NCI-H82 (cell line): ENCODE measurements around the gene UPF1.

ENCODE experiments used
- DNase-seq: peaks from one replicate; lab custom pipeline; 2025; lab: John Stamatoyannopoulos, UW

The UPF1 gene

DNA sequence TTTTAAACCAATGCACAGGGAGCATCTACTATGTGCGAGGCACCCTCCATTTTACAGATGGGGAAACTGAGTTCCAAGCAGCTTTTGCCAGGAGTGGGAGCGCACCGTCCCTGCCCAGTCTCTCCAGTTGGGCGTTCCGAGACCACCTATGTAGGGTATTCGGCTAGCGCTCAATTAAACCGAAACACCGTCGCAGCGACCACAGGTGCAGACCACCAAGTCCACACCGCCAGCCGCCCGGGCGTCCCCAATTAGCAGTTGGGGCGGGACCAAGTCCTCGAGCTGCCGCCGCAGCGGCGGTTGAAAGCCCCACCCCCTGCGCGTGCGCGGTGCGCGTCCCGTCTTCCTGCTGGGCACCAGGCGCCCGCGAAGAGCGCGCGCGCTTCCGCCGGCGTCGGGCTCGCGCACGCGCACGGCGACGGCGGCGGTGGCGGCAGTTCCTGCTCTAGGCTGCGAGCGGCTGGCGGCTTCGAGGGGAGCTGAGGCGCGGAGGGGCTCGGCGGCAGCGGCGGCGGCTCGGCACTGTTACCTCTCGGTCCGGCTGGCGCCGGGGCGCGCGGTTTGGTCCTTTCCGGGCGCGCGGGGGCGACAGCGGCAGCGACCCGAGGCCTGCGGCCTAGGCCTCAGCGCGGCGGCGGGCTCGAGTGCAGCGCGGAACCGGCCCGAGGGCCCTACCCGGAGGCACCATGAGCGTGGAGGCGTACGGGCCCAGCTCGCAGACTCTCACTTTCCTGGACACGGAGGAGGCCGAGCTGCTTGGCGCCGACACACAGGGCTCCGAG lies at the start of gene UPF1:
Gene UPF1 (plus strand): TSS at position 436 of the 782 bp plus-strand sequence. CDS start 251 bp downstream, at position 687.
- peak; percentile 98 for DNase-seq

DNA sequence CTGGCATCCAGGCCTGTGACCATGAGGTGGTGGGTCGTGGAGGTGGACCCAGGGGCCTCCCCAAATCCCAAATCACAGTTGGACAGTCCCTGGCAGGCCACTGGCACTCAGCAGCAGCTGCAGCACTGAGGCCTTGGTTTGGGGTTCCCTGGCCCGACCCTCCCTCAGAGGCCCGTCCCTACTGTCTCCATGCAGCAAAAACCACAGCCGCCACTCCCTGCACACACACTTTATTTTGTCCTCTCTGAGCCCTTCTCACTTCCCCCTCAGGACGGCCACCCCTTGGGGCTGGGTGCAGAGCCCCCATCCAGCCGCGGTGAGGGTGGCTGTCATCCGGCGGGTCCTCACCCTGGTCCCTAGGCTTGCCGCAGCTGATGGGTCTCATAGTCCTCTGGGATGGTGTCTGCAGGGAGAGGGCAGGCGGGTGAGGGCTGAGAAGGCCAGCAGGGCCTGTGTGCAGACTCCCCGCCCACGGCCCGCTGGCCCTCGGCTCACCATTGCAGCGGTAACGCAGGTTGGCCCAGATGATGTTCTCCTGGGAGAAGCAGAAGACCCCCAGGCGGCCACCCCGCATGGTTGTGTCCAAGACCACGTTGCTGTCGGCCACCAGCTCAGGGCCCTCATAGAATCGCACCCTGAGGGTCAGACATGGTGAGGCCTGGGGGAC lies 49.1 kb upstream of the UPF1 start:
- DNase-seq = no peak

DNA sequence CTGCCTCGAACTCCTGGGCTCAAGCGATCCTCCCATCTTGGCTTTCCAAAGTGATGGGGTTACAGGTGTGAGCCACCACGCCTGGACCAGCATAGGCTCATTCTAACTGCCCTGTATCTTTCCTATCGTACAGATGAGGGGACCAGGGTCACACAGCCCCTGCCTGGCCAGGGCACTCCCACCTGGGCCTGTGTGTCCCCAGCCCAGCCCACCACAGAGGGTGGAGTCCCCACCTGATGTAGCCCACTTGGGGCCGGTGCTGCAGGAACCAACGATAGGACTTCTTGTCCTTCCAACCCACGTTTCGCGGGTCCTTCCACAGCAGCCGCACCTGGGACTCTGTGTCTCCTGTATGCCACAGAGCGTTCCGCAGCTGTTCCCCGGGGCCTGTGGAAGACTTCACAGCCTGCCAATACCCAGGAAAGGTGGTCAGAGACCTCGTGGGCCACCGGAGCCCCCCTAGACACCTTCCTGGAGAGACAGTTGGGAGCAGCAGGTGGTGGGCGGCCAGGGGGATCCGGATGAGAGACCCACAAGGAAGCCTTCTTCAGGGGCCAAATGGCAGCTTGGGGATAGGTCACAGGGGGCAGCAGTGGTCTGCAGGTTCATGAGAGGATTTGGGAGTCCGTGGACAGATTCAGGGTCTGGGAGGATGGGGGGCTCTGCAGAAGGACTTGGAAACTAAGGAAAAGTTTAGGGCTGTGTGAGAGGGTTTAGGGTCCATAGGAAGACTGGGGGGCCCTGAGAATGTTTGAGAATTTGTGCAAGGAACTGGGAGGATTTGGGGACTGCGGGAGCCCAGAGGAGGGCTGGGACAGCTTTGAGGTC lies 47.6 kb upstream of the UPF1 start:
- no peak for DNase-seq

DNA sequence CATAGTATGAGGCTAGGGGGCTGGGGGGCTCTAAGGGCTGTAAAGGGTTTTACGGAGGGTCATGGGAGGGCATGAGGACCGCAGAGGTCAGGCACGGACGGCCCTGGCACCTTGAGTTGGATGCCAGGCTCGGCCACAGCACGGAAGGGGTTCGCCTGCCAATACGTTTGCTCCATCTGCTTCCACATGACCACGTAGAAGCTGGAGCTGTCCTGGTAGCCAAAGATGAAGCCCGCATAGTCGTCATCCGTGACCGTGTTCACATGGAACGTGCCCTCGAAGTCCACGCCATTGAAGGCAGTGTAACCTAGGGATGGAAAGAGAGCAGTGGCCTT lies 47.0 kb upstream of the UPF1 start:
- no peak for DNase-seq

DNA sequence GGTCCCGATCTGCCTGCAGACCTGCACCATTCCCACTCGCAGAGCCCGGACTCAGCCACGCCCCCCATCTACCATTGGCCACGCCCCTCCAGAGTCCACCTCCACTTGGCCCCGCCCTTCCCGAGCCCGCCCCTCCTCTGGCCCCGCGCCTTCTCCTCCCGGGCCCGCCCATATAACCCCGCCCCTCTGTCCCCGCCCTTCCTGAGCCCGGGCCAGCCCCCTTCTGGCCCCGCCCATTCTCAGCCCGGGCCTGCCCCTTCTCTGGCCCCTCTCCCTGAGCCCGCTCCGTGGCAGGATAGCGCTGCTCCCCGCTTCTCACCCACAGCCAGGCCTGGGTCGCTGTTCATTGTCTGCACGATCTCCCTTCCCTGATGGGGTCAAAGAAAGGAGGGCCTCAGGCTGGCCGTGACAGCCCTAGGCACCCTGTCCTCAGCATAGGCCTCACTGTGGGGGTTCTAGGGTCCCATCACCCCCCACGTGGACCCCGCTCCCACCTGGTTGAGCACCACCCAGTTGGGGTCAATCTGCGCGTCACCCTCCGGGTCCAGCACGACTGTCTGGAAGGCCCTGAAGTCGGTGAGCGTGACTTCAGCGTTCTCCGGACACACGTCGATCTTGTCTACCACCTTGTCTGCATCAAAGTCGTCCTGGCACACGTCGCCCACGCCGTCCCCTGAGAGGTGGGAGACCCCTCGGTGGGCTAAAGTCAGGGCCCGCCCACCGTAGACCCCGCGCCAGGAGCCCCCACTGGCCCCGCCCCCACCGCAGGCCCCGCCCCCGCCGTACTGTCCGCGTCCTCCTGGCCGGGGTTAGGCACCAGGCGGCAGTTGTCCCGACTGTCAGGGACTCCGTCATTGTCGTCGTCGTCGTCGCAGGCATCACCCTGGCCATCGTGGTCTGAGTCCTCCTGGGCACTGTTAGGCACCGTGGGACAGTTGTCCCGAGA lies 46.3 kb upstream of the UPF1 start:
- DNase-seq = peak; percentile 98

DNA sequence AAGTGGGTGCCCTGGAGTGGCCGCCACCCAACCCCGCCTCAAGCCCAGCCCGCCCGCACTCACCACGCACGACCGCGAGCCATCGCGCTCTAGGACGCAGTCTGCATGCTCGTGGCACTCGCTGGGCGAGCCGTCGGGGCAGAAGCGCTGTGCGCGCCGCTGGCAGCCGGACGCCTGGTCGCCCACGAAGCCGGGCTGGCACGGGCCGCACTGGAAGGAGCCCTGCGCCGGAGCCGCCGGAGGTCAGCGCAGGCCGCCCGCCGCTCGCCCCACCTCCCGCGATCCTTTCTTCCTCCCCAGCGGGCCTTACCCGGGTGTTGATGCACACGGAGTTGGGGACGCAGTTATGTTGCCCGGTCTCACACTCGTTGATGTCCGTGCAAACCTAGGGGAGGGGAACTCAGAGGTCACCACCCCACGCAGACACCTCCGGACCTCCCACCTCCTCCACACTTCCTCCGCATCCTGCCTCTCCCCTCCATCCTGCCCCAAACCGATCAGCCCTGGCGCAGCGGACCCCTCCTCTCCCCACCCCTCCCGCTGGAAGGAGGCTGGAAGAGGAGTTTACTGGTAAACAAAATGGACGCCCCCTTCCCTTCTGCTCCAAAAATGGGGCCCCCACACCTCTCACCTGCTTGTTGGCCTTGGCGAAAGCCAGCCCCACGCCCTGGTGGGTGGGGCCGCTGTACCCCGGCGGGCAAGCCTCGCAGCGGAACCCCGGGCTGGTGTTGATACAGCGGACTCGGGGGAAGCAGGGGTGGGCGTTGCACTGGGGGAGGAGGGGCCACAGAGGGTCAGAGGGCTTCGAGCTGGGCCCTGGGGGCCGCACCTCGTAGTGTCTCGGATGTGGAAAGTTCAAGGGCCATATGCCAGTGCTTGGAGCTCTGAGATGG lies 43.0 kb upstream of the UPF1 start:
- DNase-seq = no peak

DNA sequence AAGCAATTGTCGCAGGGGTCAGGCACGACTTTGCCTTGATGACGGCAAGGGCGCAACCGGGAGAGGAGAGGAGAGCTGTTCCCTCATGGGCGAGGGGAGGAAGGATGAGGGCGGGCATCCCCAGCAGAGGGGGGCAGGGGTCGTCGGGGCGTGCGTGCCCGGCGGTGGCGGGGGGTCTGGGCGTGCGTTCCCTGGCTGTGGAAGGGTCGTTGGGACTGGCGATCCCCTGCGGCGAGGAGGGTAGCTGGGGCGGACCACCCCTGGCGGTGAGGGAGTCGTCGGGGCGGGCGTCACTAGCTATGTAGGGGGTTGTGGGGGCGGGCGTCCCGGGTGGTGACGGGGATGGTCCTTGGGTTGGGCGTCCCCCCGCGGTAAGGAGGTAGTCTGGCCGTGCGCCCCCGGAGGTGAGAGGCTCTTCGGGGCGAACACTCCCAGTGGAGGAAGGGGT lies 42.3 kb upstream of the UPF1 start:
- no peak for DNase-seq

DNA sequence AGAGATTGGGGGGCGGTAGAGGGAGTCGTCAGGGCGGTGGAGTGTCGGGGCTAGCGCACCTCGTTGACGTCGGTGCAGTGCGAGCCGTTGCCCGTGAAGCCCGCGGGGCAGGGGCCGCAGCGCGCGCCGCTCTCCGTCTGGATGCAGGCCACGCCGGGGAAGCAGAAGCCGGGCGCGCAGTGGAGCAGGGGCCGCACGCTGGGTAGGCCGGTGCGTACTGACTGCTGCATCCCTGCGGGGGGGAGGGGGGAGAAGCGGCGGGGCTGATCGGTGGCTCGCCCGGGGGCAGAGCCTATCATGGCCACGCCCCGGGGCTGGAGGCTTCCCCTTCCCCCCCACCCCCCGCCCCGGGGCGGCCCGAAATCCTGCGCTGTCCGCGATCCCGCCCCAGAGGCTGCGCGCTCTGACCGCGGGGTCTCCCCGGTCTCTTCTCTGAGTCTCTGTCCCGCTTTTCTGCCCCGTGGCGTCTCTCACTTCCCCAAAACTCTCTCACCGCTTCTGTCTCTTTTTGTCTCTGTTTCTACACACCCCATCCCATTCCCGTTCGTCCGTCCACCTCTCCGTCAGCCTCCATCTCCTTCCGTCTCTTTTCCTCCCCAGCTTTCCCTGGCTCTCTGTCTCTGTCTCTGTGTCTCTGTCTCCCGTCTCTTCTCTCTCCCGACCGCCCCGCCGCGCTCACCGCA lies 41.7 kb upstream of the UPF1 start:
- DNase-seq = peak; percentile 81

DNA sequence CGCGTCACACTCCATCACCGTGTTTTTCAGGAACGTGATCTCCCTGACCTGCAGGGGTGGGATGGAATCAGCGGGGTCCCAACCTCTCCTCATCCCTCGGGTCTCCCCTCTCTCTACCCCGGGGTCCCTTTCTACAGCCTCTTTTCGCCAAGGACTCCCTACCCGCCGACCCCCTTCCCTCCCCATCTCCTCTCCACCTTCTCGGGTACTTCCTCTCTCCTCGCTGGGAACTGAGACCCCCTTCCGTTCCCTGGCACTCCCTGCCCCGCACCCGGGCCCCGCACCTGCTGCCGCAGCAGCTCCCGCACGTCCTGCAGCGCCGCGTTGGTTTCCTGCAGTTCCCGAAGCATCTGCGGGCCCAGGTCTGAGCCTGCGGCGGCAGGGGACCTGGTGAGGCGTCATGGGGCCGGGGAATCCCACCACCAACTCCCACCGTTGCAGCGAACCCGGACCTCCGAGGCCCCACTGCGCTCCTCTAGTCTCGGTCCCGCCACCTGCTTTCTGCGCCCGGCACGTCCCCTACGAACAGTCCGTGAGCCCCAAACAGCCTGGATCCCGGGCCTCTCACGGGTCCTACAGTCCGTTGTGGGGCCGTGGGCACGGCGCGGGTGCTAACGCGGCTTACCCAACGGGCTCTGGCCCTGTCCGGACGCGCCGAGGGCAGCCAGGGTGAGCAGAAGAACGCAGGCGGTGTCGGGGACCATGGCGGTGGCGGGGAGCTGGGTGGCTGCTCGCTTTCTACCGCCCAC lies 41.0 kb upstream of the UPF1 start, which contains the start of gene COMP:
Gene COMP (minus strand): TSS at position 740 of the 749 bp plus-strand sequence. CDS start 36 bp downstream, at position 704.
- DNase-seq = no peak

DNA sequence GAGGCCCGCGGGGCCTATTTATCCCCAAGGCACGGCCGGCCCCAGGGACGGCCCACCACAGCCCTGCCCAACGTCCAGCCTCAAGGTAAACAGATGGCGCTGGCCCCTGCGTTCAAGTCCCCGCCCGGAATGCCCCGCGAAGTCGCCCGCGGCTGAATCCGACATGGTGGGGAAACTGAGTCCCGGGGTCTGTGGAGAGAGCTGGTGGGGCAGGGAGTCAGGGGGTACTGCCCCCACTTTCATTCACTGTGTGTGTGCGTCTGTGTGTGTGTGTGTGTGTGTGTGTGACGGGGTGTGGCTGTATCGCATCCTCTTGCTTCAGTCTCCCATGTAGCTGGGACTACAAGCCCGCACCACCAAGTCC lies 40.5 kb upstream of the UPF1 start:
- DNase-seq = no peak

DNA sequence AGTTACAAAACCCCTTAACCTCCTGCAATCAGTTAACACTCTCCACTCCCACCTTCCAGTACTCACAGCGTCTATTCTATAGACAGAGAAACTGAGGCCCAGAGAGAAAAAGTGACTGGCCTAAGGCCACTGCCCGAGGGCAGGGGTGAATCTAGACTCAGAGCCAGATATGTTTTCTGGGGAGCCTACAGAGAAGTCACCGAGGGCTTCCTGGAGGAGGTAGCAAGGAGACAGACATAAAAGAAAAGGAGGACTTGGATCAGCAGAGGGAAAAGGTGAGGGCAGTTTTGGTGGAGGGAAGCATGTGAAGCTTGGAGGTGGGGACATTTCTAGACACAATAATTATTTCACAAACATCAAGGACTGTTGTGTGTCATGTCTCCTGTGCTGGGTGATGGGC lies 39.1 kb upstream of the UPF1 start:
- no peak for DNase-seq

DNA sequence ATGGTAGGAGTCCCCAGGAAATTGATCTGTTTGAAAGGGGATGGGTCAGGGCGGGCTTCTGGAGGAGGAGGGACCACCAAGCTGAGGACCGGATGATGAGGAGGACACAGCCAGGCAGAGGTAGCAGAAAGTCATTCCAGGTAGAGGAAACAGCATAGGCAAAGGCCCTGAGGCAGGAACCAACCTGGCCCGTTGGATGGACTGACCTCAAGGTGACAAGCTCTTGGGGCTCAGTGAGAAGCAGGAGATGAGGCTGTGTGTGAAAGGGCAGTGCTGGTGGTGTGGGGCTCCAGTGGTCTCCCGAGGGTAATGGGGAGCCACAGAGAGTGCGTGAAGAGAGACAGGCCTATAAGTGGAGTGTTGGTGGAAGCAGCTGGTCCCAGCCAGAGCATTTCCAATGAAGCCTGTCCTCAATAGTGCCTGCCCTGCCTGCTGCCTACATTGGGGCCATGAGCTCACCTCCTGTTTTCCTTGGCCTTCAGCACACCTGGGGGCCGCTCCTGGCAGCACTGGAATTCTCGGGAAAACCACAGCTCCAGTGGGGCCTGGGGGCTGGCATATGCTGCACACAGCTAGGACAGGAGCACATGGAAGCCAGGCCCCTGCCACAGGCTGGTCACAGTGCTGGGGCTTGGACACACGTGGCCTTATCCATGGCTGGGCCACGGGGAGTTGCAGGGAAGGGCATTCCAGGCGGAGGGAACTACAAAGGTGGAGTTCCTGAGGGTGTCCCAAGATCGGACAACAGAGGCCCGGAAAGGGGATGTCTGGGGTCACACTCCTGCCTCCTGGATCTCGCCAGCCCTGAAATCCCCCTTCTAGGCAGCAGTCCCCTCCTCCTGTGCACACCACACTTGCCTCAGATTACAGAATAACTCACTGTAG lies 38.4 kb upstream of the UPF1 start:
- no peak for DNase-seq

DNA sequence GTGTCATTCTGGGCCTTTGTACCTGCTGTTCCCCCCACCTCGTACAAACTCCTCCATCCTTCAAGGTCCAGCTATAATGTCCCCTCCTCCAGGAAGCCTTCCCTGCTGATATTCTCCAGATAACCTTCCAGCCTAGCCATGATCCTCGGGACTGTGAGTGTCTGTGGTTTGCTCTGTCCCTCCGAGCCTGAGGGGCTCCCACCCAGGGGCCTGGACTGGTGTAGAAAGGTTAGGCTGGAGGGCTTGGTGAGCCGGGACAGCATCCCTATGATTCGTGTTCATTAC lies 37.8 kb upstream of the UPF1 start:
- DNase-seq = no peak

DNA sequence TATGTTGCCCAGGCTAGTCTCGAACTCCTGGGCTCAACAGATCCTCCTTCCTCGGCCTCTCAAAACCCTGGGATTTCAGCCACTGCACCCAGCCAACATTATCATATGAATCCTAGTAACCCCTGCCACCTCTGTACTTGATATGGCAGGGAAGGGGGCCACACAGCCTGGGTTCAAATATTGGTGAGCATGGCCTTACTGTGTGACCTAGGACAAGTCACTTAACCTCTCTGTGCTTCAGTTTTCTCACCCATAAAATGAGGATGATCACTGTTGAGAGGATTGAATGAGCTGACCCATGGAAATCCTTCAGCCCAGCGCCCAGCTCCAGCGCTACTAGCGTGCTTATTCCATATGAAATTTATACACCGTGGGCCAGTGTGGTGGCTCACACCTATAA lies 37.1 kb upstream of the UPF1 start:
- DNase-seq = no peak

DNA sequence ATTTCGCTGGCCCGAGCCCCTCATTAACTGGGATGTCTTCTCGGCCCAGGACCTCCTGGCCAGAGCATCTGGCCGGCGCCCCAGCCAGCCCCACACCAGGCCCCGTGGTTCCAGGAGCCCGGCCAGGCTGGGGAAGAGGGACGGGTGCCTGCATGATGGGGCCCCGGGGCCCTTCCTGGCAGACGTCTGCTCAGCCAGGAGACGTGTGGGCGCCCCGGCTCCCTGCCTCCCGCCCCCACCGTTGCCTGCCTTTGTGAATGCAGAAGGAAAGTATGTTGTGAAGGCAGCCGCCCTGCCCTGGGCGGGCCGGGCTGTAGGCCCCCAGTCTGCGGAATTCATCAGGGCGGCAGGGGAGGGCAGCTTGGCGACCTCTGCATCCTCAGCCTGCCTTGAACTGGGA lies 36.2 kb upstream of the UPF1 start:
- no peak for DNase-seq

DNA sequence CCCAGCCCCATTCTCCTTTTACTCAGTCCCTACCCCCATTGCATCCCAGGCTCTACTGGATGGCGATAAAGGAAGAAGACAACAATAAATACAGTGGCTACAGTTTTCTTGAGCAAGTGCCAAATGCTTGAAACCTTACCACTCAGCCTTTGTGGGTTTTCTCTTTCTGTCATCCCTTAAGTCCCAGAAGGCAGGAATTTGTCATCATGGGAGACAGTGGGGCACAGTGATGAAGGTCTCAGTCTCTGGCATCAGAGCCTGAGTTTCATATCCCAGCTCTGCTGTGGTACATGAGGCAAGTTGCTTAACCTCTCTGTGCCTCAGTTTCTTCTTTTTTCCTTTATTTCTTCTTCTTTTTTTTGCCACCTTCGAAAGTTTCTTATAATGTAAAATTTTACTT lies 35.5 kb upstream of the UPF1 start:
- no peak for DNase-seq

DNA sequence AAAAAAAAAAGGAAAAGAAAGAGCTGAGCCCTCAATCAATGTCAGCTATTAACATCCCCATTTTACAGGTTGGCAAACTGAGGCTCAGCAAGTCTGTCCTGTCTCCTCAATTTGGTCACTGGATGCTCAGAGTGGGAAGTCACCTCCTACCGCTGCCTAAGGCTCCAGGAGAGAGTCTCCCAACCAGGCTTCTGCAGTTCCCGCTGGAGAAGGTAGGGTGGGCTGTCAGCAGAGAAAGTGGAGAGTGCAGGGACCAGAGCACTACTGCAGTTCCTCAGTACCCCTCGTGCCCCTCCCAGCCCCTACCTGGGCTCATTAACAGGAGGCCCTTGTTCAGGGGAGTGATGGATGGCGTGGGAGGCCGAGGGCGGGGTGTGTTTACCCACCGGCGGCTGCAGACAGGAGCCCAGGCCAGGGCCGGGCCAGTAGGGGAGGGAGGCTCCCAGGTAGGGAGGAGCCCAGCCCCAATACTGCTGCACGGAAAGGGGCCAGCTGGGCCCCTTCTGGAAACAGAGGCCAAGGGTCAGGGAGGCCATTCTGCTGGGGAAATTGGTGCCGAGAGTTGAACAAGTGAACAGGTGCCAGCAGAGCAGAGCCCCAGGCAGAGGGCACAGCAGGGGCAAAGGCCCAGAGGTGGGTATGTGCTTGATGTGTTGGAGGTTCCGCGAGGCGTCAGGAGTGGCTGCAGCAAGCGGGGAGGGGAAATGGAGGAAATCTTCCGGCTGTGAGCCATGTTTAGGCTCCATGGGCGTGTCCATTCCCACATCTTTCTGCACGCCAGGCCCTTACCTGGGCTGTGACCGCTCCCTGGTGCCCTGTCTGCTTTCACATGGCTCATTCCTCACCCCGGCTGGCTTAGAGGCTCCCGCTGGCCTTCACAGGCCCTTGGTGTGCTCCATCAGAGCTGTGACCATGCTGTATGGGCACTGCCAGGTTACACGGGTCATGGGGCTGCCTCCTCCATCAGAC lies 33.1 kb upstream of the UPF1 start:
- DNase-seq = no peak
